IPS-11a (cell line): Measurements from ENCODE around the gene P3H3.
"Not testable (repeated sequence)": the region's sequence is repeated elsewhere in the genome, so short reads cannot be mapped to it uniquely, and the experiment has no call there.

Source experiments
- H3K4me3 ChIP-seq: one replicate; pipeline ENCODE4 v1.5.1; 2013; ENCODE audit warnings: low read depth, low read length, control low read depth

Gene P3H3

GRCh38 chr12:6886206-6886999 is 58.2 kb downstream of the P3H3 start:
- not testable (repeated sequence) for H3K4me3 ChIP-seq

GRCh38 chr12:6887460-6887859 is 59.3 kb downstream of the P3H3 start:
- H3K4me3 ChIP-seq, result no peak overlapping the region

- H3K4me3 ChIP-seq, result no peak overlapping the region
Observed at GRCh38 chr12:6888360-6888759, 60.2 kb downstream of the P3H3 start.

- H3K4me3 ChIP-seq, result not testable (repeated sequence)
Observed at GRCh38 chr12:6888794-6889193, 60.6 kb downstream of the P3H3 start.
